Tibial artery (tissue), 4 donors: ENCODE measurements around the gene RASGRP2.

ENCODE experiments used
- DNase-seq, 2 donors: peaks; one replicate each; pipeline ENCODE4 v3.0.0-alpha.2; 2019
- H3K27ac ChIP-seq, 2 donors: fragments of 200-600 bp; sonication (generic) in 1 of 2; 1 replicate in 1 of 2; 2 replicates in 1 of 2; pipeline ENCODE4 v1.5.1; 2018 to 2019; ENCODE audit warnings: mild to moderate bottlenecking in 1 of 2
- H3K27me3 ChIP-seq, 2 donors: fragments of 200-600 bp; sonication (generic) in 1 of 2; one replicate each; pipeline versions ENCODE4 v1.5.1 to v1.6.0; 2016 to 2019
- H3K36me3 ChIP-seq, 3 donors: fragments of 200-600 bp; sonication (generic) in 2 of 3; one replicate each; pipeline ENCODE4 v1.5.1; 2016 to 2019; ENCODE audit warnings: mild to moderate bottlenecking in 2 of 3
- H3K4me1 ChIP-seq, 4 donors: fragments of 200-600 bp; sonication (generic) in 2 of 4; 1 replicate in 3 of 4; 2 replicates in 1 of 4; pipeline ENCODE4 v1.5.1; 2016 to 2019
- H3K4me3 ChIP-seq, 2 donors: fragments of 200-600 bp; sonication (generic) in 1 of 2; 1 replicate in 1 of 2; 2 replicates in 1 of 2; pipeline ENCODE4 v1.5.1; 2018 to 2019; ENCODE audit warnings: mild to moderate bottlenecking in 2 of 2
- H3K9me3 ChIP-seq, 3 donors: fragments of 200-600 bp; sonication (generic) in 1 of 3; one replicate each; pipeline ENCODE4 v1.5.1; 2016 to 2019
- intact Hi-C: fragments of 100-400 bp; cut with DNase I; formaldehyde crosslinking; loops from one replicate; pipeline ENCODE4 v1.15.0; 2023; ENCODE audit warnings: low total_unique reads
- TF ChIP-seq, protein P1 (sequence below), 2 experiments: fragments of 200-600 bp in 1 of 2; fragments of 450-650 bp in 1 of 2; IDR thresholded peaks; one replicate each; pipeline ENCODE4 v1.5.1; 2017 to 2019; ENCODE audit warnings: antibody characterized with exemption in 2 of 2, mild to moderate bottlenecking in 1 of 2, moderate library complexity in 1 of 2

The RASGRP2 gene

DNA sequence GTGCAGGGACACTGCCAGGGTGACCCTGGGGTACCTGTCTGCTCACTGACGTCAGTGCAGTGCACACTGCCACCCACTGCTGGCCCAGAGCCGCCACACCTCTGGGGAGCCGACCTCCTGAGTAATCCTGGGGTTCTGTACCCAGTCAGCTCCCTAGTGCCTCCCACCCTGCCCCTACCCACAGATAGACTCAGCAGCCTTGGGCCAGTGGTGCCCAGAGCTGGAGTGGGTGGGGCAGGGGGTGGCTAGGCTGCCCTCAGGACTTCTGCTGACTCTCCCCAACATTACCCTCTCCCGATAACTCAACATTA, 26.7 kb downstream of the RASGRP2 start:
- TF ChIP-seq, protein P1, sequence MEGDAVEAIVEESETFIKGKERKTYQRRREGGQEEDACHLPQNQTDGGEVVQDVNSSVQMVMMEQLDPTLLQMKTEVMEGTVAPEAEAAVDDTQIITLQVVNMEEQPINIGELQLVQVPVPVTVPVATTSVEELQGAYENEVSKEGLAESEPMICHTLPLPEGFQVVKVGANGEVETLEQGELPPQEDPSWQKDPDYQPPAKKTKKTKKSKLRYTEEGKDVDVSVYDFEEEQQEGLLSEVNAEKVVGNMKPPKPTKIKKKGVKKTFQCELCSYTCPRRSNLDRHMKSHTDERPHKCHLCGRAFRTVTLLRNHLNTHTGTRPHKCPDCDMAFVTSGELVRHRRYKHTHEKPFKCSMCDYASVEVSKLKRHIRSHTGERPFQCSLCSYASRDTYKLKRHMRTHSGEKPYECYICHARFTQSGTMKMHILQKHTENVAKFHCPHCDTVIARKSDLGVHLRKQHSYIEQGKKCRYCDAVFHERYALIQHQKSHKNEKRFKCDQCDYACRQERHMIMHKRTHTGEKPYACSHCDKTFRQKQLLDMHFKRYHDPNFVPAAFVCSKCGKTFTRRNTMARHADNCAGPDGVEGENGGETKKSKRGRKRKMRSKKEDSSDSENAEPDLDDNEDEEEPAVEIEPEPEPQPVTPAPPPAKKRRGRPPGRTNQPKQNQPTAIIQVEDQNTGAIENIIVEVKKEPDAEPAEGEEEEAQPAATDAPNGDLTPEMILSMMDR (IDR thresholded peaks at IDR 0.05): no peak
- H3K4me3 ChIP-seq: no peak overlapping the region
- H3K27ac ChIP-seq: no peak overlapping the region
- H3K9me3 ChIP-seq: no peaks in the 10 kb centered on the region
- no peak for DNase-seq
- intact Hi-C loops: no loop called here
- H3K36me3 ChIP-seq: no peaks in the 10 kb centered on the region
- H3K4me1 ChIP-seq: peaks cover 0 to 18% (median 10%) of the 10 kb centered on the region in 4 donors
- peaks cover 4 to 98% of the 10 kb centered on the region in 2 donors for H3K27me3 ChIP-seq

DNA sequence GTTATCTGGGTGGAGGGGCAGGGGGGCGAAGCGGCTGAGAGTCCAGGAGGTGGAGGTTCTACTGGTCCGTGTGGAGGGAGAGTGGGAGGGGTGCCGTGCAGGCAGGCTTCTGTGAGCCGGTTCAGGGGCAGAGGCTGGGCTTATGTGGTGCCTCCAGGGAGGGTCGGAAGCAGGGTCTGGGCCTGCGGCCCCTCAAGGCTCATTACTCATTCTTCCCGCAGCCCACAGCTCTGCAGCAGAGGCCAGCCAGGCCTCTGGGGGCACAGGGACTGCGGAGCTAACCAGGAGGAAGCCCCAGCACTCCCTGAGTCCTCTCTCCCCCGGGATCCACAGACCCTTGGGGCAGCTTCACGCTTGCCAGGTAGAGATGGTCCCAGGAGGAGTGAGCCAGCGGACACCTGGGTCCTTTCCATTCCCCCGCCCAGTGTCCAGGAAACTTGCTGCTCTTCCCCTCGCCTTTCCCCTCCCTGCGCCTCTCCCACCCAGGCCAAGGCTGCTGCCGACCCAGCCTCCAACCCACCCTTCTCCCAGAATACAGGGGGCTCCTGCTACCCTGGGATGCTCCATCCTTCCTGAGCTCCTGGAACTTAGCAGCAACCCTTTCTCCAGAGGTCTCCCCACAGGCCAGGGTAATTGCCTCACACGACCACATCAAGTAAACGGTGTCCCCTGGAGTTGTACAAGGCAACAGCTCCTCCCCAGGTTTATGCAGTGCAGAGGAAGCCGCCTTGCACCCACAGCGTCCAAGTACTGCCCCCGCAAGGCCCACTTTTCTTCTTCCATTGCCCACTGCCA, 27.3 kb downstream of the RASGRP2 start:
- DNase-seq: no peak
- Histone ChIP-seq H3K36me3 (no peaks in the 10 kb centered on the region), H3K27ac (no peak overlapping the region), H3K9me3 (no peaks in the 10 kb centered on the region), H3K27me3 (peaks cover 10 to 98% of the 10 kb centered on the region in 2 donors), H3K4me3 (no peak overlapping the region), H3K4me1 (peaks cover 0 to 19% (median 11%) of the 10 kb centered on the region in 4 donors)
- TF ChIP-seq, protein P1 (IDR thresholded peaks at IDR 0.05): no peak
- intact Hi-C loops: no loop called here

DNA sequence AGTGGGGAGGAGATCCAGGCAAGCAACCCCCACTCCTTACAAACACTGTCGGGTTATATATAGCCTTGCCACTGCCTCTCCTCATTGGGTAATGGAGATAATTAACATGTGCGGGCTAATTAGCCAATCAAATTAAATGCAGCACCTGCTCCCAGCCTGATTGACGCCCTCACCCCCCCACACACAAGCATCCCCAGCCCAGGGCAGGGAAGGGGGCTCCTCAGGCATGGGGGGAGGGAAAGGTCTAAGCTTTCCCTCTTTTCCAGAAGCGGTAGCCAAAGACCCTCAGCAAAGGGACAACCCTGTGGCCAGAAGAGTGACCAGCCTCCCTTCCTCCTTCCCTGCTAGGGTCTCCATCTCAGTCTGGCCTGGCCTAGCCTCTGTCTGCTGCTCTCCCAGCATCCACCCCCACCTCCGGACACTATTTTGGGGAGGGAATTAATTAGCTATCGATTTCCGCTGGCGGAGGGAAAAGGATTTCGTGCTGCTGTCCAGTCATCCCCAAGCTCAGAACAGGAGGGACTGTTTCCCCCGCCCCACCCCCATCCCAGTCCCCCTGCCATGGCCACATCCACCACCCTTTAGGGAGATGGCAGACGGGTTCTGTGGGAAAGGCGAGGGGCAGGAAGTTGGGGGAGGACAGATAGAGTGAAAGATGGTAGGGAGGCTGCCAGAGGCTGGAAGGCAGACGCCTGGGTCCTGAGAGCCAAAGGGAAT, 28.0 kb downstream of the RASGRP2 start:
- H3K4me1 ChIP-seq: peaks cover 0 to 19% (median 11%) of the 10 kb centered on the region in 4 donors
- peaks cover 10 to 98% of the 10 kb centered on the region in 2 donors for H3K27me3 ChIP-seq
- TF ChIP-seq, protein P1 (IDR thresholded peaks at IDR 0.05): no peak
- H3K36me3 ChIP-seq: no peaks in the 10 kb centered on the region
- H3K4me3 ChIP-seq: no peak overlapping the region
- intact Hi-C loops: no loop called here
- DNase-seq: no peak
- H3K9me3 ChIP-seq: no peaks in the 10 kb centered on the region
- H3K27ac ChIP-seq: no peak overlapping the region

DNA sequence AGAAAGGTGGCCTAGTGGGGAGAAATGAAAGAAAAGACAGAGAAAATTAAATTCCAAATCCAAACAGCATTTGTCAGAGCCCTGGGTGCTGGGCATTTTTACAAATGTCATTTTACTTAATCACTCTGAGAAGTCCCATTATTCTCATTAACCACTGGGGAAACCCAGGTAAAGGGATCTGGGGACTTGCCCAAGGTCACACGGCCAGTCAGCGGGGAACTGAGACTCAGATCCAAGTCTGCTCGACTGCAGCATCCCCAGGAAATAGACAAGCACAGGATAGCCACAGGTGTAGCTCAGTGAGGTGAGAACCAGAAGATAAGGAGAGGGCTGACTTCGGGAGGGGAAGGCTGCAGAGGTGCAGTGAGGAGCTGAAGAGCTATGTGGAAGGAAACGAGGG, 28.8 kb downstream of the RASGRP2 start:
- no peak overlapping the region for H3K27ac ChIP-seq
- H3K9me3 ChIP-seq: no peaks in the 10 kb centered on the region
- no peak overlapping the region for H3K4me3 ChIP-seq
- no peak for DNase-seq
- H3K36me3 ChIP-seq: no peaks in the 10 kb centered on the region
- peaks cover 10 to 98% of the 10 kb centered on the region in 2 donors for H3K27me3 ChIP-seq
- intact Hi-C loops: no loop called here
- TF ChIP-seq, protein P1 (IDR thresholded peaks at IDR 0.05): no peak
- peaks cover 0 to 19% (median 11%) of the 10 kb centered on the region in 4 donors for H3K4me1 ChIP-seq

DNA sequence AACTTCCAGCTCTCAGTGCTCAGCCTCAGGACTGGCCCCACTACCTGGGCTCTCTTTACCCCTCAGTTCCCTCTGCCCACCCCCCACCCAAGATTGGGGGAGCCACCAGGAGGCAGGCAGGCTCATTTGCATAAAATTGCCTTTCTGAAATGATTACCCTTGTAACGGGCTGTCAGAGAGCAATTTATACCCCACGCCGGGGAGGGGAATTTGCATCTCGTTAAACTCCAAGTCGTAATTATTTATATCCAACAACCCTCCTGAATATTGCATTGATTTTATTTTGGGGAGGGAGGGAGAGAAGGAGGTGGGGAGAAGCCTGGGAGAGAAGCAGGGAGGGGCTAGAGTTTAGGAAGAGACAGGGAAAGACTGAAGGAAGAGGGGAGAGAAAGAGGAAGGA, 29.3 kb downstream of the RASGRP2 start:
- peaks cover 10 to 98% of the 10 kb centered on the region in 2 donors for H3K27me3 ChIP-seq
- H3K36me3 ChIP-seq: no peaks in the 10 kb centered on the region
- intact Hi-C loops: no loop called here
- H3K27ac ChIP-seq: no peak overlapping the region
- no peaks in the 10 kb centered on the region for H3K9me3 ChIP-seq
- TF ChIP-seq, protein P1 (IDR thresholded peaks at IDR 0.05): no peak
- no peak for DNase-seq
- no peak overlapping the region for H3K4me3 ChIP-seq
- H3K4me1 ChIP-seq: peaks cover 0 to 19% (median 11%) of the 10 kb centered on the region in 4 donors
